K562 (cell line): Measurements from ENCODE around the gene UBN2. TPM values are rescaled to one million over a fixed set of nuclear protein-coding genes. Genes with fewer than 3 reads are reported as not detected.
A peak's percentile ranks its signal among the peaks of the same experiment; 100 is the strongest.

Experiments
- AFF1 ChIP-seq, 2 experiments: fragments of 450-650 bp; IDR thresholded peaks; 2 replicates each; pipeline ENCODE4 v1.6.1; 2018; ENCODE audit warnings: mild to moderate bottlenecking in 2 of 2, low read depth in 1 of 2; ENCODE audit not compliant: partially characterized antibody in 2 of 2
- ATF3 ChIP-seq, 2 experiments: fragments of 450-650 bp in 1 of 2; sonication (generic) in 1 of 2; formaldehyde crosslinking in 1 of 2; IDR thresholded peaks in 1 of 2; conservative IDR thresholded peaks in 1 of 2; 2 replicates each; pipeline versions ENCODE4 v1.6.1 to v1.8.1; 2016 to 2023; ENCODE audit warnings: mild to moderate bottlenecking in 2 of 2, moderate library complexity in 2 of 2, inconsistent platforms in 1 of 2, missing genetic modification reagents in 1 of 2
- CREM ChIP-seq: IDR thresholded peaks from 2 replicates; pipeline ENCODE4 v1.6.1; 2014; ENCODE audit warnings: antibody characterized with exemption, low read depth
- FOXP1 ChIP-seq: sonication (generic); formaldehyde crosslinking; IDR thresholded peaks from 2 replicates; pipeline ENCODE4 v1.8.0; 2022; ENCODE audit warnings: mild to moderate bottlenecking, missing genetic modification reagents
- GTF2A2 ChIP-seq: IDR thresholded peaks from 2 replicates; pipeline ENCODE4 v1.6.1; 2016; ENCODE audit warnings: mild to moderate bottlenecking, missing genetic modification characterization, missing compliant biosample characterization
- KDM5B ChIP-seq: fragments of 200-600 bp; sonication (generic); IDR thresholded peaks from 2 replicates; pipeline ENCODE4 v1.6.1; 2012; ENCODE audit warnings: low read depth, mild to moderate bottlenecking, moderate library complexity, low read length, control low read depth, inconsistent platforms; ENCODE audit not compliant: insufficient replicate concordance
- MAFG ChIP-seq: fragments of 450-650 bp; conservative IDR thresholded peaks from 2 replicates; pipeline ENCODE4 v1.6.1; 2016; ENCODE audit warnings: missing genetic modification characterization, missing compliant biosample characterization
- RAD21 ChIP-seq, 2 experiments: fragments of 250-450 bp in 1 of 2; fragments of 450-650 bp in 1 of 2; sonication (Bioruptor Pico) in 1 of 2; formaldehyde crosslinking in 1 of 2; IDR thresholded peaks in 1 of 2; conservative IDR thresholded peaks in 1 of 2; 2 replicates each; pipeline versions ENCODE4 v1.4.0 to v1.8.0; 2020 to 2022; ENCODE audit warnings: mild to moderate bottlenecking in 2 of 2, moderate library complexity in 1 of 2
- SMARCE1 ChIP-seq: fragments of 450-650 bp; IDR thresholded peaks from 2 replicates; pipeline ENCODE4 v1.7.1; 2016; ENCODE audit warnings: mild to moderate bottlenecking
- SRSF1 ChIP-seq: fragments of 200-400 bp; formaldehyde crosslinking; IDR thresholded peaks from 2 replicates; pipeline ENCODE4 v1.6.1; 2017; ENCODE audit warnings: mild to moderate bottlenecking, low read depth, low read length, moderate library complexity
- ZBTB11 ChIP-seq, 3 experiments: fragments of 200-800 bp in 1 of 3; fragments of 250-450 bp in 1 of 3; fragments of 450-650 bp in 1 of 3; sonication (Bioruptor Pico) in 1 of 3; sonication (Bioruptor generic) in 1 of 3; formaldehyde crosslinking in 1 of 3; IDR thresholded peaks; 2 replicates each; pipeline versions ENCODE4 v1.6.1 to v1.8.0; 2016 to 2022; ENCODE audit warnings: mild to moderate bottlenecking in 2 of 3, missing genetic modification characterization in 2 of 3, missing compliant biosample characterization in 1 of 3, moderate library complexity in 1 of 3
- ZBTB7A ChIP-seq: IDR thresholded peaks from 2 replicates; pipeline ENCODE4 v1.6.1; 2011; ENCODE audit warnings: low read depth, mild to moderate bottlenecking, low read length, moderate library complexity, borderline replicate concordance; ENCODE audit not compliant: control insufficient read depth
- ZBTB9 ChIP-seq: fragments of 450-650 bp; formaldehyde crosslinking; IDR thresholded peaks from 2 replicates; pipeline ENCODE4 v1.4.0; 2020; ENCODE audit warnings: mild to moderate bottlenecking, moderate library complexity
- ZNF436 ChIP-seq: fragments of 250-450, 450-650 bp; sonication (Bioruptor Pico); formaldehyde crosslinking; IDR thresholded peaks from 2 replicates; pipeline ENCODE4 v1.7.0; 2020; ENCODE audit warnings: mild to moderate bottlenecking
- polyA plus RNA-seq, 8 experiments: library from polyadenylated mRNA; depleted of rRNA in 4 of 8; stranded (reverse) in 5 of 8; unstranded in 3 of 8; fragments of >200 nt; fragmentation: Nextera tagmentation in 2 of 8; fragmentation: Illumina TruSeq in 1 of 8; extraction: Ambion mirVana in 2 of 8; extraction: Trizol in 1 of 8; gene quantifications; 2 replicates each; pipeline versions ENCODE4 v1.2.1 to v1.2.3, GENCODE V29; 2011 to 2014; ENCODE audit warnings: inconsistent platforms in 1 of 8, missing spikeins in 1 of 8
- total RNA-seq, 7 experiments: library from RNA; depleted of rRNA in 6 of 7; stranded (reverse); fragments of >200 nt in 6 of 7; fragmentation: Illumina TruSeq in 2 of 7; extraction: Trizol in 2 of 7; gene quantifications; 2 replicates each; pipeline versions ENCODE4 v1.2.1 to v1.2.3, GENCODE V29; 2011 to 2021; ENCODE audit warnings: low replicate concordance in 1 of 7

UBN2 gene
- total and polyA plus RNA-seq, 9 of the 15 experiments (the other 6 are each of a cell fraction or from before 2014, with no cell fraction given) = 1.2 to 19.5 (median 9.9) TPM

- TF ChIP-seq ZBTB11 (CRISPR knock-in tag; IDR thresholded peaks at IDR 0.05) (peak in 1 of 3 experiments; percentile 59; a peak in 2 of 6 replicates), ZBTB7A (peak; percentile 36; the same call in 1 of the 2 replicates), KDM5B (peak; percentile 33), ZNF436 (CRISPR knock-in tag) (no peak), MAFG (no peak), SRSF1 (no peak), ZBTB9 (CRISPR knock-in tag) (0 out of 2 replicates have a peak, but pooled peaks have one; percentile 4), RAD21 (CRISPR knock-in tag; conservative IDR thresholded peaks at IDR 0.05 in 1 of 2, IDR thresholded peaks at IDR 0.05 in 1 of 2) (0 out of 4 replicates have a peak, but pooled peaks of 1 of the 2 experiments have one; percentile 10), FOXP1 (CRISPR knock-in tag) (0 out of 2 replicates have a peak, but pooled peaks have one; percentile 52), GTF2A2 (tag) (0 out of 2 replicates have a peak, but pooled peaks have one; percentile 46), AFF1 (IDR thresholded peaks at IDR 0.05; ENCODE audit: low read depth in 1 of 2, partially characterized antibody in 2 of 2) (no peak), CREM (peak; percentile 9; the same call in 1 of the 2 replicates), ATF3 (IDR thresholded peaks at IDR 0.05) (no peak), ATF3 (CRISPR knock-in tag; conservative IDR thresholded peaks at IDR 0.05) (peak; percentile 64; the same call in 1 of the 2 replicates), SMARCE1 (peak; percentile 45; the same call in 1 of the 2 replicates)
These were observed 708 bp downstream of the UBN2 start (continued) for GRCh38 chr7:139231513-139232376.
